ENCODE measurements around the gene PLGRKT. TPM values are rescaled to one million over a fixed set of nuclear protein-coding genes. Genes with fewer than 3 reads are reported as not detected.

PLGRKT gene
- total RNA-seq, 6 experiments from 2014 or later, result 18.0 to 26.5 (median 21.4) TPM

DNA sequence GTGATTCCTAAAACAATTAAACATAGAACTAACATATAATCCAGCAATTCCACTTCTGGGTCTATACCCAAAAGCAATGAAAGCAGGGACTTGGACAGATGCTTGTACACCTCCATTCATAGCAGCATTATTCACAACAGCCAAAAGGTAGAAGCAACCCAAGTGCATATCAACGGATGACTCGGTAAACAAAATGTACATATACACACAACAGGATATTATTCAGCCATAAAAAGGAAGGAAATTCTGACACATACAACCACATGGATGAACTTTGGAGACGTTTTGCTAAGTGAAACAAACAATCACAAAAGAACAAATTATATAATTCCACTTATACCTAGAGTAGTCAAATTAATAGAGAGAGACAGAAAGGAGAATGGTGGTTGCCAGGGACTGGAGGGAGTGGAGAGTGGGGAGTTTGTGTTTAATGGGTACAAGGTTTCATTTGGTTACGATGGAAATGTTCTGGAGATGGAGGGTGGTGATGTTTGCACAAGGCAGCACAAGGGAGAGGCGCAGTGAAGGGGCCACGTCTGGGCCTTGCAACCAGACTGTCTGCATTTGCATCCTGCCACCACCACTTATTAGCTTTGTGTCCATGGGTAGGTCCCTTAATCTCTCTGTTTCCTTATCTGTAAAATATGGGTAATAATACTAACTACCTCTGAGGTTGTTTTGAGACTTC lies 61.8 kb downstream of the PLGRKT start:
- TF ChIP-seq, protein P1, sequence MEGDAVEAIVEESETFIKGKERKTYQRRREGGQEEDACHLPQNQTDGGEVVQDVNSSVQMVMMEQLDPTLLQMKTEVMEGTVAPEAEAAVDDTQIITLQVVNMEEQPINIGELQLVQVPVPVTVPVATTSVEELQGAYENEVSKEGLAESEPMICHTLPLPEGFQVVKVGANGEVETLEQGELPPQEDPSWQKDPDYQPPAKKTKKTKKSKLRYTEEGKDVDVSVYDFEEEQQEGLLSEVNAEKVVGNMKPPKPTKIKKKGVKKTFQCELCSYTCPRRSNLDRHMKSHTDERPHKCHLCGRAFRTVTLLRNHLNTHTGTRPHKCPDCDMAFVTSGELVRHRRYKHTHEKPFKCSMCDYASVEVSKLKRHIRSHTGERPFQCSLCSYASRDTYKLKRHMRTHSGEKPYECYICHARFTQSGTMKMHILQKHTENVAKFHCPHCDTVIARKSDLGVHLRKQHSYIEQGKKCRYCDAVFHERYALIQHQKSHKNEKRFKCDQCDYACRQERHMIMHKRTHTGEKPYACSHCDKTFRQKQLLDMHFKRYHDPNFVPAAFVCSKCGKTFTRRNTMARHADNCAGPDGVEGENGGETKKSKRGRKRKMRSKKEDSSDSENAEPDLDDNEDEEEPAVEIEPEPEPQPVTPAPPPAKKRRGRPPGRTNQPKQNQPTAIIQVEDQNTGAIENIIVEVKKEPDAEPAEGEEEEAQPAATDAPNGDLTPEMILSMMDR (IDR thresholded peaks at IDR 0.05), result no peak
- no peaks in the 10 kb centered on the region for H3K9me3 Mint-ChIP-seq
- H3K4me3 Mint-ChIP-seq, result no peak overlapping the region
- H3K36me3 Mint-ChIP-seq (ENCODE audit: low read depth), result no peaks in the 10 kb centered on the region
- H3K27ac Mint-ChIP-seq, result no peak overlapping the region
- peaks cover 7% of the 10 kb centered on the region for H3K4me1 Mint-ChIP-seq (ENCODE audit: low read depth)
- H3K27me3 Mint-ChIP-seq (ENCODE audit: insufficient read depth), result peaks cover 2% of the 10 kb centered on the region
- no peak for DNase-seq

DNA sequence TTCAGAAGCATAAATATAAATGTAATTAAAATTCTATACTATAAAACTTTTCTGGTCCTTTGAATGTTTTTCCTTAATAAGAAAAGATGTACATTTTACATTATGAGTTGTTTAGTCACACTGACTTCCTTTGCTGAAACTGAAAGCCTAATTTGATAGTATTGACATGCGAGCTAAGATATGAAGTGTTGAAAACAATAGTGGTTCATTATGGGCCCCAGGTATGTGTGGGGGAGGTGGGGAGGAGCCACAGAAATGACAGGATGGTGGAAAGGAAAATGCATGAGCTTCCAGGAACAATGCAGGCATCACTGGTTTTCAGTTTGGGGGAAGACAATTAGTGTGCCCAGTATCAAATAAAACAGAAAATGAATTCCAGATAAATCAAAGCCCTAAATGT lies 62.6 kb downstream of the PLGRKT start:
- Mint-ChIP-seq H3K27me3 (ENCODE audit: insufficient read depth) (peaks cover 2% of the 10 kb centered on the region), H3K9me3 (no peaks in the 10 kb centered on the region), H3K4me3 (no peak overlapping the region), H3K4me1 (ENCODE audit: low read depth) (peaks cover 7% of the 10 kb centered on the region), H3K27ac (no peak overlapping the region), H3K36me3 (ENCODE audit: low read depth) (no peaks in the 10 kb centered on the region)
- TF ChIP-seq, protein P1 (IDR thresholded peaks at IDR 0.05), result no peak
- DNase-seq, result no peak

GRCh38 chr9:5364294-5365024 lies 73.3 kb downstream of the PLGRKT start:
- Mint-ChIP-seq H3K36me3 (ENCODE audit: low read depth) (no peaks in the 10 kb centered on the region), H3K4me1 (ENCODE audit: low read depth) (peaks cover 6% of the 10 kb centered on the region; the same call in 1 of the 2 replicates), H3K4me3 (no peak overlapping the region), H3K27me3 (ENCODE audit: insufficient read depth) (no peaks in the 10 kb centered on the region), H3K9me3 (no peaks in the 10 kb centered on the region), H3K27ac (no peak overlapping the region)
- DNase-seq, result no peak
- TF ChIP-seq, protein P1 (IDR thresholded peaks at IDR 0.05), result no peak

GRCh38 chr9:5361326-5362010 lies 76.3 kb downstream of the PLGRKT start:
- no peak for DNase-seq

GRCh38 chr9:5360341-5360740 lies 77.4 kb downstream of the PLGRKT start:
- no peaks in the 10 kb centered on the region for H3K9me3 Mint-ChIP-seq
- no peak overlapping the region for H3K27ac Mint-ChIP-seq
- TF ChIP-seq, protein P1 (IDR thresholded peaks at IDR 0.05), result no peak

More at GRCh38 chr9:5361326-5362010, 76.3 kb downstream of the PLGRKT start:
- Mint-ChIP-seq H3K36me3 (ENCODE audit: low read depth) (no peaks in the 10 kb centered on the region; the same call in 1 of the 2 replicates), H3K4me1 (ENCODE audit: low read depth) (peaks cover 6% of the 10 kb centered on the region; the same call in 1 of the 2 replicates), H3K27me3 (ENCODE audit: insufficient read depth) (no peaks in the 10 kb centered on the region), H3K9me3 (no peaks in the 10 kb centered on the region), H3K27ac (no peak overlapping the region), H3K4me3 (no peak overlapping the region)
- TF ChIP-seq, protein P1 (IDR thresholded peaks at IDR 0.05), result no peak

More at GRCh38 chr9:5360341-5360740, 77.4 kb downstream of the PLGRKT start:
- Mint-ChIP-seq H3K36me3 (ENCODE audit: low read depth) (no peaks in the 10 kb centered on the region; the same call in 1 of the 2 replicates), H3K4me3 (no peak overlapping the region), H3K4me1 (ENCODE audit: low read depth) (peaks cover 6% of the 10 kb centered on the region; the same call in 1 of the 2 replicates), H3K27me3 (ENCODE audit: insufficient read depth) (no peaks in the 10 kb centered on the region)
- DNase-seq, result no peak

All from HFFc6 (cell line).